Vagina (tissue), 2 donors: ENCODE results near the gene MIF4GD.

Experiments used
- POLR2A ChIP-seq, 2 donors: fragments of 450-650 bp; IDR thresholded peaks; one replicate each; pipeline ENCODE4 v1.6.1; 2017; ENCODE audit warnings: antibody characterized with exemption in 2 of 2, mild to moderate bottlenecking in 2 of 2, moderate library complexity in 2 of 2
- POLR2AphosphoS5 ChIP-seq, 2 donors: sonication (generic); formaldehyde crosslinking; IDR thresholded peaks; one replicate each; pipeline ENCODE4 v1.9.0; 2017; ENCODE audit warnings: antibody characterized with exemption in 2 of 2, mild to moderate bottlenecking in 2 of 2, low read depth in 1 of 2; ENCODE audit not compliant: insufficient read depth in 1 of 2
- TF ChIP-seq, protein P1 (sequence below), 3 experiments: fragments of 450-650 bp in 2 of 3; fragments of 200-600 bp in 1 of 3; sonication (generic) in 1 of 3; IDR thresholded peaks; one replicate each; pipeline ENCODE4 v1.5.1; 2017 to 2019; ENCODE audit warnings: antibody characterized with exemption in 3 of 3, mild to moderate bottlenecking in 2 of 3, moderate library complexity in 2 of 3

DNA sequence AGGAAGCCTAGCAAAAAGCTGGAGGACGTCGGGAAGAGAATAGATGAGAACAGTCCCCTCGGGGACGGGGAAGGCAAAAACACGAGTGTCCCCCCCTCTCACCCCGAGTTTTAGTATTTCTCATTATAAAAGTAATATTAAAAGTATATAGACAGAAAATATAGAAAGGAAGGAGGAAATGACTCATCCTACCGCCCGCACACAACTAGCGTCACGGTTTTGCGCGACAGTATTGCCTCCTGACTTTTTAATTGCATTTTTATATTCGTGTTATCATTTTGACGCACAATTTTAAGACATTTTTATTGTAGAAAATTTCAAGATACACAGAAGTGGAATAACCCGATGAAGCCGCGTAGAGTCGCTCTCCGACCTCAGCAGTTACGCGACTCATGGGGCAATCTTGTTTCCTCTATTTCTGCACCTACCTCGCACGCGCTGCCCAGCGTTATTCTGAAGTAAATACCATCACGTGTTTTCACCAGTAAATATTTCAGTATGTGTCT is 18.9 kb upstream of the MIF4GD start:
- TF ChIP-seq, protein P1, sequence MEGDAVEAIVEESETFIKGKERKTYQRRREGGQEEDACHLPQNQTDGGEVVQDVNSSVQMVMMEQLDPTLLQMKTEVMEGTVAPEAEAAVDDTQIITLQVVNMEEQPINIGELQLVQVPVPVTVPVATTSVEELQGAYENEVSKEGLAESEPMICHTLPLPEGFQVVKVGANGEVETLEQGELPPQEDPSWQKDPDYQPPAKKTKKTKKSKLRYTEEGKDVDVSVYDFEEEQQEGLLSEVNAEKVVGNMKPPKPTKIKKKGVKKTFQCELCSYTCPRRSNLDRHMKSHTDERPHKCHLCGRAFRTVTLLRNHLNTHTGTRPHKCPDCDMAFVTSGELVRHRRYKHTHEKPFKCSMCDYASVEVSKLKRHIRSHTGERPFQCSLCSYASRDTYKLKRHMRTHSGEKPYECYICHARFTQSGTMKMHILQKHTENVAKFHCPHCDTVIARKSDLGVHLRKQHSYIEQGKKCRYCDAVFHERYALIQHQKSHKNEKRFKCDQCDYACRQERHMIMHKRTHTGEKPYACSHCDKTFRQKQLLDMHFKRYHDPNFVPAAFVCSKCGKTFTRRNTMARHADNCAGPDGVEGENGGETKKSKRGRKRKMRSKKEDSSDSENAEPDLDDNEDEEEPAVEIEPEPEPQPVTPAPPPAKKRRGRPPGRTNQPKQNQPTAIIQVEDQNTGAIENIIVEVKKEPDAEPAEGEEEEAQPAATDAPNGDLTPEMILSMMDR (IDR thresholded peaks at IDR 0.05) = no peak
- TF ChIP-seq POLR2AphosphoS5 (IDR thresholded peaks at IDR 0.05; ENCODE audit: insufficient read depth in 1 of 2, low read depth in 1 of 2) = no peak
- TF ChIP-seq POLR2A (IDR thresholded peaks at IDR 0.05) = no peak
